Smooth muscle cell (in vitro differentiated cells): ENCODE measurements around the gene CDK7. TPM values are rescaled to one million over a fixed set of nuclear protein-coding genes. Genes with fewer than 3 reads are reported as not detected.

Source experiments
- DNase-seq: peaks from one replicate; lab custom pipeline; 2025; ENCODE audit not compliant: unreplicated experiment; lab: John Stamatoyannopoulos, UW
- H2AFZ ChIP-seq: fragments of 200-600 bp; sonication (generic); 2 replicates; pipeline ENCODE4 v1.6.0; 2016; ENCODE audit warnings: antibody characterized with exemption, low read depth, mild to moderate bottlenecking
- H3F3A ChIP-seq: fragments of 200-600 bp; sonication (generic); 2 replicates; pipeline ENCODE4 v1.6.0; 2017; ENCODE audit warnings: antibody characterized with exemption, low read depth
- H3K27ac ChIP-seq: fragments of 200-600 bp; sonication (generic); 2 replicates; pipeline ENCODE4 v1.5.1; 2016; ENCODE audit warnings: low read depth, mild to moderate bottlenecking
- H3K27me3 ChIP-seq: fragments of 200-600 bp; sonication (generic); 2 replicates; pipeline ENCODE4 v1.6.1; 2016; ENCODE audit warnings: low read depth, mild to moderate bottlenecking
- H3K36me3 ChIP-seq: fragments of 200-600 bp; sonication (generic); 2 replicates; pipeline ENCODE4 v1.5.1; 2016; ENCODE audit warnings: low read depth
- H3K4me1 ChIP-seq: fragments of 200-600 bp; sonication (generic); 2 replicates; pipeline ENCODE4 v1.5.1; 2016; ENCODE audit warnings: low read depth
- H3K4me2 ChIP-seq: fragments of 200-600 bp; sonication (generic); 2 replicates; pipeline ENCODE4 v1.6.0; 2016; ENCODE audit warnings: mild to moderate bottlenecking
- H3K4me3 ChIP-seq: fragments of 200-600 bp; sonication (generic); 2 replicates; pipeline ENCODE4 v1.5.1; 2016; ENCODE audit warnings: mild to moderate bottlenecking
- H3K79me2 ChIP-seq: fragments of 200-600 bp; sonication (generic); 2 replicates; pipeline ENCODE4 v1.6.0; 2016; ENCODE audit warnings: low read depth, mild to moderate bottlenecking
- H3K9ac ChIP-seq: fragments of 200-600 bp; sonication (generic); 2 replicates; pipeline ENCODE4 v1.6.0; 2016; ENCODE audit warnings: low read depth
- H3K9me3 ChIP-seq: fragments of 200-600 bp; sonication (generic); replicated peaks from 2 replicates; pipeline ENCODE4 v1.5.1; 2016; ENCODE audit warnings: low read depth
- H4K20me1 ChIP-seq: fragments of 200-600 bp; sonication (generic); 2 replicates; pipeline ENCODE4 v1.6.0; 2016; ENCODE audit warnings: low read depth
- WGBS: methylation state at CpG from one replicate; pipeline ENCODE4 v1.1.7; 2016; ENCODE audit warnings: low lambda C conversion rate; 5-methylcytosine and 5-hydroxymethylcytosine counted together
- polyA plus RNA-seq: library from polyadenylated mRNA; unstranded; fragments of >200 nt; fragmentation: Nextera tagmentation; extraction: Ambion mirVana; gene quantifications from 2 replicates; pipeline ENCODE4 v1.2.1, GENCODE V29; 2016
- total RNA-seq: library from RNA; depleted of rRNA; stranded (reverse); fragments of >200 nt; gene quantifications from 2 replicates; pipeline ENCODE4 v1.2.3, GENCODE V29; 2014
- TF ChIP-seq, protein P1 (sequence below): fragments of 200-600 bp; sonication (generic); IDR thresholded peaks from 2 replicates; pipeline ENCODE4 v1.5.1; 2017; ENCODE audit warnings: borderline replicate concordance, mild to moderate bottlenecking, antibody characterized with exemption; ENCODE audit not compliant: insufficient read depth, poor library complexity, severe bottlenecking

CDK7 gene
- total and polyA plus RNA-seq, 2 experiments from 2014 or later, result 43.4 to 47.2 TPM

DNA sequence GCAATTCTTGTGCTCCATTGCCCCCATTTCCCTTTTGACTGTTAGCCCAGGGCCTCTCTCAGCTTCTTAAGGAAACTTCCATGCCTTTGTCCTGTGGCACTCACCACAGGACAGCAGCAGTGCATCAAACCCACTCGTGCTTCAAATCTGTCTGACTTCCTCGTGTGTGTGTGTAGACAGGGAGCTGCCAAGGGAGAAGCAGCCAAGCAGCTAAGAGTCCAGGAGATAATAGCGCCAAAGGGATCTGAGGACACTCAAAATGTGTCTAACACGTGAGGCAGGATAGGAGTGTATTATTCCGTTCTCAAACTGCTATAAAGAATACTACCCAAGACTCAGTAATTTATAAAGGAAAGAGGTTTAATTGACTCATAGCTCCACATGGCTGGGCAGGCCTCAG is 44.8 kb downstream of the CDK7 start:
- no peaks in the 10 kb centered on the region for H3K79me2 ChIP-seq
- no peaks in the 10 kb centered on the region for H3K27me3 ChIP-seq
- no peak overlapping the region for H3K4me3 ChIP-seq
- H3K36me3 ChIP-seq, result no peaks in the 10 kb centered on the region
- DNase-seq, result no peak
- no peaks in the 10 kb centered on the region for H3K9me3 ChIP-seq
- no peak overlapping the region for H3K27ac ChIP-seq
- H3K9ac ChIP-seq, result no peak overlapping the region
- H4K20me1 ChIP-seq, result no peaks in the 10 kb centered on the region
- H2AFZ ChIP-seq, result no peak overlapping the region
- no peak overlapping the region for H3K4me2 ChIP-seq
- WGBS, result 93% methylated on average over 5 of the region's 5 CpGs
- TF ChIP-seq, protein P1, sequence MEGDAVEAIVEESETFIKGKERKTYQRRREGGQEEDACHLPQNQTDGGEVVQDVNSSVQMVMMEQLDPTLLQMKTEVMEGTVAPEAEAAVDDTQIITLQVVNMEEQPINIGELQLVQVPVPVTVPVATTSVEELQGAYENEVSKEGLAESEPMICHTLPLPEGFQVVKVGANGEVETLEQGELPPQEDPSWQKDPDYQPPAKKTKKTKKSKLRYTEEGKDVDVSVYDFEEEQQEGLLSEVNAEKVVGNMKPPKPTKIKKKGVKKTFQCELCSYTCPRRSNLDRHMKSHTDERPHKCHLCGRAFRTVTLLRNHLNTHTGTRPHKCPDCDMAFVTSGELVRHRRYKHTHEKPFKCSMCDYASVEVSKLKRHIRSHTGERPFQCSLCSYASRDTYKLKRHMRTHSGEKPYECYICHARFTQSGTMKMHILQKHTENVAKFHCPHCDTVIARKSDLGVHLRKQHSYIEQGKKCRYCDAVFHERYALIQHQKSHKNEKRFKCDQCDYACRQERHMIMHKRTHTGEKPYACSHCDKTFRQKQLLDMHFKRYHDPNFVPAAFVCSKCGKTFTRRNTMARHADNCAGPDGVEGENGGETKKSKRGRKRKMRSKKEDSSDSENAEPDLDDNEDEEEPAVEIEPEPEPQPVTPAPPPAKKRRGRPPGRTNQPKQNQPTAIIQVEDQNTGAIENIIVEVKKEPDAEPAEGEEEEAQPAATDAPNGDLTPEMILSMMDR, result no peak
- no peaks in the 10 kb centered on the region for H3F3A ChIP-seq
- H3K4me1 ChIP-seq, result no peaks in the 10 kb centered on the region

DNA sequence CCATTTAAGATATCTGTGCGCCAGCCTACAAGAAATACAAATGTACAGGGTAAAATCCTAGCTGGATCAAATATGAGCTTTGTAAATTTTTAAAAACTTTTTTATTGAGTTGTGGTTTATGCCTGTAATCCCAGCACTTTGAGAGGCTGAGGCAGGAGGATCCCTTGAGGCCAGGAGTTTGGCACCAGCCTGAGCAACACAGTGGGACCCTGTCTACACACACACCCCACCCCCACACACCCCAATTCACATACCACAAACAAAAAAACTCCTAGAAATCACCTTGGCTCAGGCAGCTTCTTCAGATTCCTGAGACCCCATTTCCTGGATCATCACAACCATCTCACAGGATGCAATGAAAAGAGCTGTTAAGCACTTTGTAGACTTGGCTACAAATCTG is 46.4 kb downstream of the CDK7 start:
- Histone ChIP-seq H3K27me3 (no peaks in the 10 kb centered on the region), H4K20me1 (no peaks in the 10 kb centered on the region), H2AFZ (no peak overlapping the region), H3K79me2 (no peaks in the 10 kb centered on the region), H3K4me1 (no peaks in the 10 kb centered on the region), H3F3A (no peaks in the 10 kb centered on the region), H3K9me3 (no peaks in the 10 kb centered on the region), H3K4me3 (no peak overlapping the region), H3K36me3 (no peaks in the 10 kb centered on the region), H3K4me2 (no peak overlapping the region), H3K27ac (no peak overlapping the region), H3K9ac (no peak overlapping the region)
- TF ChIP-seq, protein P1, result no peak
- DNase-seq, result no peak
- WGBS, result 100% methylated on average over 1 of the region's 1 CpG

- Histone ChIP-seq H3K36me3 (no peaks in the 10 kb centered on the region), H3K4me1 (peaks cover 10% of the 10 kb centered on the region), H3K9ac (no peak overlapping the region), H3K27ac (no peak overlapping the region), H2AFZ (no peak overlapping the region), H3K27me3 (no peaks in the 10 kb centered on the region), H3K4me2 (no peak overlapping the region), H3F3A (no peaks in the 10 kb centered on the region), H3K4me3 (no peak overlapping the region), H3K9me3 (no peaks in the 10 kb centered on the region), H4K20me1 (no peaks in the 10 kb centered on the region), H3K79me2 (no peaks in the 10 kb centered on the region)
- DNase-seq, result no peak
- 97% methylated on average over 2 of the region's 2 CpGs for WGBS
- TF ChIP-seq, protein P1, result no peak
Measured at GRCh38 chr5:69284203-69284602, 49.5 kb downstream of the CDK7 start.

DNA sequence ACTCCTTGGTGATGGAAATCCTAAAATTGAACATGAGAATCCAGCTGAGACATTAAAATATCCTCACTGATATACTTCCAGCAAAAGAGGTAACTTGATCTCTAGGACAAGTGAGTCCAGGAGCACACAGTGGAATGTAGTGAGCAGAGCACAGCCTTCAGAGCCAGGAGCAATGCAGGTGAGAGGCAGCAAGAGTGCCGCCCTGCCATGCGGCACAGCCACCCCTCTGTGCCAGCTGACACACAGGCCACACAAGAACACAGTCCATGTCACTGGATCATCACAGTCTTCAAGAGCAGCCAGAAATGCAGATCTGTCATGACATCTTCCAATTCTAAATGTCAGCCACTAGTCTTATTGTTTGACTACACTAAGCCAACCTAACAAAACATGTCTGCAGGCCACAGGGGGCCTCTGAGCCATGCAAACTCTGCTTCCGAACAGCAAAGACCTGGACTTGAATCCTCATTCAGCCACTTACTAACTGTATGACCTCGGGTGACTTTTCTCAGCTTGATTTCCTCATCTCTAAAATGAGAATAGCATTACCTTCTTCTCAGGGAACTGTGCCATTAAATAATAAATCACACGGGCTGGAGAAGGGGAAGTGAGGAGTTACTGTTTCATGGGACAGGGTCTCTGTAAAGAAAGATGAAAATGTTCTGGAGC is 50.9 kb downstream of the CDK7 start:
- H4K20me1 ChIP-seq, result no peaks in the 10 kb centered on the region
- no peak overlapping the region for H3K9ac ChIP-seq
- no peak overlapping the region for H3K4me2 ChIP-seq
- no peaks in the 10 kb centered on the region for H3K79me2 ChIP-seq
- no peak overlapping the region for H3K4me3 ChIP-seq
- H3F3A ChIP-seq, result no peaks in the 10 kb centered on the region
- peaks cover 10% of the 10 kb centered on the region for H3K4me1 ChIP-seq
- TF ChIP-seq, protein P1, result no peak
- no peaks in the 10 kb centered on the region for H3K9me3 ChIP-seq
- no peaks in the 10 kb centered on the region for H3K27me3 ChIP-seq
- 88% methylated on average over 5 of the region's 5 CpGs for WGBS
- H2AFZ ChIP-seq, result no peak overlapping the region
- DNase-seq, result no peak
- H3K27ac ChIP-seq, result no peak overlapping the region
- H3K36me3 ChIP-seq, result no peaks in the 10 kb centered on the region
